H9 (cell line): ENCODE measurements around the gene F8. TPM values are rescaled to one million over a fixed set of nuclear protein-coding genes. Genes with fewer than 3 reads are reported as not detected.

Experiments used
- DNase-seq: peaks from one replicate; pipeline ENCODE4 v3.0.0-alpha.2; 2017
- H2AFZ ChIP-seq: one replicate; pipeline ENCODE4 v1.6.1; 2013; ENCODE audit warnings: mild to moderate bottlenecking, low read length, control low read depth, moderate library complexity
- H2AK5ac ChIP-seq: 2 replicates; pipeline ENCODE4 v1.6.1; 2013; ENCODE audit warnings: low read length, control low read depth, mixed read lengths; ENCODE audit not compliant: insufficient read length
- H2BK120ac ChIP-seq: one replicate; pipeline ENCODE4 v1.6.1; 2013; ENCODE audit warnings: low read depth, mild to moderate bottlenecking, low read length, control low read depth, inconsistent platforms; ENCODE audit not compliant: poor library complexity, severe bottlenecking
- H2BK12ac ChIP-seq: 2 replicates; pipeline ENCODE4 v1.6.1; 2013; ENCODE audit warnings: low read length, control low read depth, mixed read lengths, low read depth; ENCODE audit not compliant: insufficient read length
- H2BK15ac ChIP-seq: 2 replicates; pipeline ENCODE4 v1.6.1; 2013; ENCODE audit warnings: low read depth, low read length, control low read depth
- H2BK20ac ChIP-seq: one replicate; pipeline ENCODE4 v1.6.1; 2013; ENCODE audit warnings: low read depth, mild to moderate bottlenecking, low read length, control low read depth, inconsistent platforms; ENCODE audit not compliant: poor library complexity, severe bottlenecking
- H2BK5ac ChIP-seq: 2 replicates; pipeline ENCODE4 v1.6.1; 2013; ENCODE audit warnings: low read length, control low read depth, mixed read lengths; ENCODE audit not compliant: insufficient read length
- H3K14ac ChIP-seq: 2 replicates; pipeline ENCODE4 v1.6.1; 2013; ENCODE audit warnings: low read length, control low read depth; ENCODE audit not compliant: insufficient read depth
- H3K18ac ChIP-seq: 2 replicates; pipeline ENCODE4 v1.6.1; 2013; ENCODE audit warnings: low read depth, mild to moderate bottlenecking, mixed read lengths, low read length, control low read depth; ENCODE audit not compliant: insufficient read length
- H3K23ac ChIP-seq: 2 replicates; pipeline ENCODE4 v1.6.1; 2013; ENCODE audit warnings: low read length, control low read depth, mixed read lengths, low read depth; ENCODE audit not compliant: insufficient read length
- H3K23me2 ChIP-seq: 2 replicates; pipeline ENCODE4 v1.6.1; 2013; ENCODE audit warnings: low read depth, mild to moderate bottlenecking, mixed read lengths, low read length, control low read depth; ENCODE audit not compliant: insufficient read length, poor library complexity, severe bottlenecking
- H3K27ac ChIP-seq: 2 replicates; pipeline ENCODE4 v1.5.1; 2013; ENCODE audit warnings: low read length, control low read depth, mixed read lengths, low read depth; ENCODE audit not compliant: insufficient read length
- H3K27me3 ChIP-seq: 2 replicates; pipeline ENCODE4 v1.6.1; 2013; ENCODE audit warnings: low read length, control low read depth, inconsistent platforms; ENCODE audit not compliant: insufficient read depth
- H3K4ac ChIP-seq: 2 replicates; pipeline ENCODE4 v1.6.1; 2013; ENCODE audit warnings: low read depth, mild to moderate bottlenecking, control low read depth, inconsistent platforms, low read length, moderate library complexity
- H3K4me1 ChIP-seq: 2 replicates; pipeline ENCODE4 v1.6.1; 2013; ENCODE audit warnings: low read length, control low read depth, inconsistent platforms; ENCODE audit not compliant: insufficient read depth
- H3K4me2 ChIP-seq: 2 replicates; pipeline ENCODE4 v1.6.1; 2013; ENCODE audit warnings: low read length, control low read depth, mixed read lengths; ENCODE audit not compliant: insufficient read length, insufficient read depth
- H3K56ac ChIP-seq: 2 replicates; pipeline ENCODE4 v1.6.1; 2013; ENCODE audit warnings: low read depth, mild to moderate bottlenecking, mixed read lengths, low read length, control low read depth; ENCODE audit not compliant: insufficient read length
- H3K79me1 ChIP-seq: 2 replicates; pipeline ENCODE4 v1.6.1; 2013; ENCODE audit warnings: low read depth, mild to moderate bottlenecking, moderate library complexity, low read length, control low read depth, inconsistent platforms; ENCODE audit not compliant: insufficient read depth, poor library complexity, severe bottlenecking
- H3K79me2 ChIP-seq: 2 replicates; pipeline ENCODE4 v1.6.1; 2013; ENCODE audit warnings: low read length, control low read depth, inconsistent platforms; ENCODE audit not compliant: insufficient read depth
- H3K9ac ChIP-seq: 2 replicates; pipeline ENCODE4 v1.6.1; 2013; ENCODE audit warnings: low read length, control low read depth, mixed read lengths; ENCODE audit not compliant: insufficient read length; ENCODE audit errors: extremely low read depth
- H3K9me3 ChIP-seq: one replicate; pipeline ENCODE4 v1.6.1; 2013; ENCODE audit warnings: low read depth, low read length, inconsistent platforms; ENCODE audit not compliant: control insufficient read depth
- H3T11ph ChIP-seq: one replicate; pipeline ENCODE4 v1.6.1; 2013; ENCODE audit warnings: mild to moderate bottlenecking, low read length, control low read depth, inconsistent platforms
- H4K20me1 ChIP-seq: one replicate; pipeline ENCODE4 v1.6.1; 2013; ENCODE audit not compliant: control insufficient read depth, insufficient read length, insufficient read depth
- H4K5ac ChIP-seq: 2 replicates; pipeline ENCODE4 v1.6.1; 2013; ENCODE audit warnings: low read depth, mild to moderate bottlenecking, mixed read lengths, low read length, control low read depth; ENCODE audit not compliant: insufficient read length
- H4K8ac ChIP-seq: replicated peaks from 2 replicates; pipeline ENCODE4 v1.6.1; 2013; ENCODE audit warnings: low read length, control low read depth, mixed read lengths, low read depth; ENCODE audit not compliant: insufficient read length
- H4K91ac ChIP-seq: 2 replicates; pipeline ENCODE4 v1.6.1; 2013; ENCODE audit warnings: low read depth, mild to moderate bottlenecking, moderate library complexity, mixed read lengths, low read length, control low read depth; ENCODE audit not compliant: insufficient read length
- H3K27ac Mint-ChIP-seq, 3 experiments: 2 replicates in 2 of 3; 3 replicates in 1 of 3; pipeline ENCODE4 v1.8.0; 2020 to 2021; ENCODE audit warnings: mixed read lengths in 3 of 3, mild to moderate bottlenecking in 1 of 3, moderate library complexity in 1 of 3
- H3K27me3 Mint-ChIP-seq: 2 replicates; pipeline ENCODE4 v1.8.0; 2021; ENCODE audit warnings: low read depth, mild to moderate bottlenecking, moderate library complexity, mixed read lengths
- H3K36me3 Mint-ChIP-seq, 3 experiments: 2 replicates in 2 of 3; 3 replicates in 1 of 3; pipeline ENCODE4 v1.8.0; 2020 to 2021; ENCODE audit warnings: low read depth in 3 of 3, mixed read lengths in 3 of 3; ENCODE audit not compliant: insufficient read depth in 1 of 3
- H3K4me1 Mint-ChIP-seq, 2 experiments: 2 replicates each; pipeline ENCODE4 v1.8.0; 2020; ENCODE audit warnings: mixed read lengths in 2 of 2
- H3K4me3 Mint-ChIP-seq, 2 experiments: 2 replicates in 1 of 2; 3 replicates in 1 of 2; pipeline ENCODE4 v1.8.0; 2020 to 2021; ENCODE audit warnings: mild to moderate bottlenecking in 2 of 2, mixed read lengths in 2 of 2, moderate library complexity in 1 of 2
- H3K9me3 Mint-ChIP-seq, 2 experiments: 2 replicates in 1 of 2; 3 replicates in 1 of 2; pipeline ENCODE4 v1.8.0; 2020; ENCODE audit warnings: mild to moderate bottlenecking in 2 of 2, mixed read lengths in 2 of 2, moderate library complexity in 1 of 2
- WGBS: extraction: QIAGEN DNeasy Blood & Tissue Kit; methylation state at CpG from one replicate; pipeline ENCODE4 v1.1.7; 2013; ENCODE audit warnings: missing lambda C conversion rate, low lambda C conversion rate, mixed read lengths; ENCODE audit not compliant: insufficient read length; ENCODE audit errors: extremely low coverage; 5-methylcytosine and 5-hydroxymethylcytosine counted together
- total RNA-seq: library from RNA; stranded (reverse); gene quantifications from 2 replicates; pipeline ENCODE4 v1.2.1, GENCODE V29; 2021
- TF ChIP-seq, protein P1 (sequence below): fragments of 200-600 bp; sonication (generic); conservative IDR thresholded peaks from 3 replicates; pipeline ENCODE4 v1.8.0; 2021; ENCODE audit warnings: antibody characterized with exemption, mild to moderate bottlenecking

The F8 gene
- total RNA-seq, 1 experiment from 2014 or later = 3.1 TPM

DNA sequence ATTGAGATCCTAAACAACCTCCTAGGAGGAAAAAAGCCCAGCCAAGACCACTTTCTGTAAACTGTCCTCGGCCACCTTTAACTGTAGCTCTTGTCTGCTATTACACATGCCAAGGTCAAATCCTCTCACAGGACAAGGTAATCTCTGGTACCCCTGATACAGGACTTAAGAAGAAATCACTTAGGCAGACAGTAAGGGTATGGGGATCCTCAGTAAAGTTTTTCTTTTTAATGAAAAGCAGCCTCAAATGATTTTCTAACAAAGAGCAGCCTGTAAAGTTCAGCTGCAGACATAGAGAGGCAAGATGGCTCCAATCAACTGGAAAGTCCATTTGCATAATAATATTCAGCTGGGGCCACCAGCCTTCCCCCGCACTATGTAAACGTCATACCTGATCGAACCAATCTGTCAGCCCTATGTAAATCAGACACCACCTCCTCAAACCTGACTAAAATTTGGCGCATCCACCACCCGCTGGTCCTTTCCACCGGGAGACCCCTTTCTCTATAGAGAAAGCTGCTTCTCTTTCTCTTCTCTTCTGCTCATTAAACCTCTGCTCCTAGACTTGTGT lies 202.7 kb downstream of the F8 start:
- Histone ChIP-seq H4K5ac (no peak overlapping the region), H4K20me1 (no peaks in the 10 kb centered on the region), H2AFZ (no peak overlapping the region), H3T11ph (no peak overlapping the region), H2BK12ac (no peak overlapping the region), H2BK20ac (no peak overlapping the region), H4K8ac (no peak overlapping the region), H2BK120ac (no peak overlapping the region), H2BK15ac (no peak overlapping the region), H4K91ac (no peak overlapping the region), H3K23me2 (no peaks in the 10 kb centered on the region), H3K56ac (no peak overlapping the region), H2BK5ac (no peak overlapping the region), H3K4ac (no peak overlapping the region), H3K14ac (no peak overlapping the region), H3K9ac (no peak overlapping the region), H3K79me1 (no peaks in the 10 kb centered on the region), H3K4me2 (peak overlapping the region; percentile 6), H3K18ac (no peak overlapping the region), H3K27ac (peak overlapping the region; percentile 83), H2AK5ac (no peak overlapping the region), H3K23ac (no peak overlapping the region), H3K4me1 (peaks cover 2% of the 10 kb centered on the region; the same call in 1 of the 2 replicates), H3K27me3 (no peaks in the 10 kb centered on the region), H3K79me2 (no peaks in the 10 kb centered on the region), H3K9me3 (peaks cover 8% of the 10 kb centered on the region)
- DNase-seq = no peak
- Mint-ChIP-seq H3K36me3 (peaks cover 12 to 18% (median 13%) of the 10 kb centered on the region in 3 experiments), H3K27me3 (no peaks in the 10 kb centered on the region), H3K4me3 (peak overlapping the region; percentile 38 to 50; a peak in 2 of 5 replicates), H3K4me1 (peaks cover 36 to 37% of the 10 kb centered on the region in 2 experiments), H3K27ac (peak overlapping the region; percentile 15 to 84 (median 42); a peak in 4 of 7 replicates), H3K9me3 (peaks cover 59 to 75% of the 10 kb centered on the region in 2 experiments)
- no CpG with 5 or more reads among the region's 7 CpGs for WGBS
- TF ChIP-seq, protein P1, sequence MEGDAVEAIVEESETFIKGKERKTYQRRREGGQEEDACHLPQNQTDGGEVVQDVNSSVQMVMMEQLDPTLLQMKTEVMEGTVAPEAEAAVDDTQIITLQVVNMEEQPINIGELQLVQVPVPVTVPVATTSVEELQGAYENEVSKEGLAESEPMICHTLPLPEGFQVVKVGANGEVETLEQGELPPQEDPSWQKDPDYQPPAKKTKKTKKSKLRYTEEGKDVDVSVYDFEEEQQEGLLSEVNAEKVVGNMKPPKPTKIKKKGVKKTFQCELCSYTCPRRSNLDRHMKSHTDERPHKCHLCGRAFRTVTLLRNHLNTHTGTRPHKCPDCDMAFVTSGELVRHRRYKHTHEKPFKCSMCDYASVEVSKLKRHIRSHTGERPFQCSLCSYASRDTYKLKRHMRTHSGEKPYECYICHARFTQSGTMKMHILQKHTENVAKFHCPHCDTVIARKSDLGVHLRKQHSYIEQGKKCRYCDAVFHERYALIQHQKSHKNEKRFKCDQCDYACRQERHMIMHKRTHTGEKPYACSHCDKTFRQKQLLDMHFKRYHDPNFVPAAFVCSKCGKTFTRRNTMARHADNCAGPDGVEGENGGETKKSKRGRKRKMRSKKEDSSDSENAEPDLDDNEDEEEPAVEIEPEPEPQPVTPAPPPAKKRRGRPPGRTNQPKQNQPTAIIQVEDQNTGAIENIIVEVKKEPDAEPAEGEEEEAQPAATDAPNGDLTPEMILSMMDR = no peak
